Liver (tissue), 9 donors: Measurements from ENCODE around the gene PLAC1. TPM values are rescaled to one million over a fixed set of nuclear protein-coding genes. Genes with fewer than 3 reads are reported as not detected.

Experiments
- DNase-seq: peaks from one replicate; pipeline ENCODE4 v3.0.0-alpha.2; 2017; ENCODE audit warnings: low spot score
- H3K27ac ChIP-seq, 2 donors: one replicate each; pipeline ENCODE4 v1.7.0; 2013; ENCODE audit warnings: inconsistent platforms in 2 of 2, low read length in 2 of 2, control low read depth in 1 of 2, low read depth in 1 of 2, mild to moderate bottlenecking in 1 of 2
- H3K27me3 ChIP-seq, 4 donors: one replicate each; pipeline versions ENCODE4 v1.6.1 to v1.7.0; 2013; ENCODE audit warnings: low read length in 3 of 4, inconsistent platforms in 1 of 4, mild to moderate bottlenecking in 1 of 4, moderate library complexity in 1 of 4; ENCODE audit not compliant: control insufficient read depth in 4 of 4, insufficient read depth in 4 of 4
- H3K36me3 ChIP-seq, 4 donors: one replicate each; pipeline versions ENCODE4 v1.6.1 to v1.7.0; 2013; ENCODE audit warnings: low read length in 3 of 4, mild to moderate bottlenecking in 3 of 4, low read depth in 1 of 4, moderate library complexity in 1 of 4; ENCODE audit not compliant: control insufficient read depth in 4 of 4, insufficient read depth in 3 of 4
- H3K4me1 ChIP-seq, 4 donors: one replicate each; pipeline versions ENCODE4 v1.6.1 to v1.7.0; 2013; ENCODE audit warnings: low read length in 3 of 4, mild to moderate bottlenecking in 3 of 4, moderate library complexity in 1 of 4; ENCODE audit not compliant: control insufficient read depth in 4 of 4, insufficient read depth in 4 of 4
- H3K4me3 ChIP-seq, 3 donors: one replicate each; pipeline versions ENCODE4 v1.6.1 to v1.7.0; 2013; ENCODE audit warnings: low read length in 3 of 3, control low read depth in 1 of 3, low read depth in 1 of 3, mild to moderate bottlenecking in 1 of 3
- H3K9ac ChIP-seq, 2 donors: one replicate each; pipeline ENCODE4 v1.7.0; 2013; ENCODE audit warnings: low read length in 2 of 2, mild to moderate bottlenecking in 2 of 2, moderate library complexity in 2 of 2, control low read depth in 1 of 2, low read depth in 1 of 2
- H3K9me3 ChIP-seq, 4 donors: one replicate each; pipeline versions ENCODE4 v1.6.1 to v1.7.0; 2013; ENCODE audit warnings: low read length in 3 of 4; ENCODE audit not compliant: control insufficient read depth in 4 of 4
- ATF3 ChIP-seq: IDR thresholded peaks from 2 replicates; pipeline ENCODE4 v1.6.1; 2016; ENCODE audit warnings: antibody characterized with exemption
- CTCF ChIP-seq: fragments of 150-350 bp; IDR thresholded peaks from 2 replicates; pipeline ENCODE4 v1.5.1; 2017; ENCODE audit warnings: improper control_type of control experiment, low read depth, low read length; ENCODE audit not compliant: missing input control
- EGR1 ChIP-seq, 2 donors: IDR thresholded peaks; 2 replicates each; pipeline ENCODE4 v1.6.1; 2016 to 2018; ENCODE audit warnings: antibody characterized with exemption in 2 of 2, low read depth in 2 of 2
- FOXA1 ChIP-seq: IDR thresholded peaks from 2 replicates; pipeline ENCODE4 v1.6.1; 2016; ENCODE audit warnings: antibody characterized with exemption
- GABPA ChIP-seq, 2 donors: IDR thresholded peaks in 1 of 2; conservative IDR thresholded peaks in 1 of 2; 2 replicates each; pipeline ENCODE4 v1.6.1; 2016; ENCODE audit warnings: antibody characterized with exemption in 2 of 2, mild to moderate bottlenecking in 1 of 2, moderate library complexity in 1 of 2
- HNF4A ChIP-seq, 2 donors: conservative IDR thresholded peaks; 2 replicates each; pipeline ENCODE4 v1.6.1; 2016; ENCODE audit warnings: antibody characterized with exemption in 2 of 2, mild to moderate bottlenecking in 2 of 2
- HNF4G ChIP-seq: IDR thresholded peaks from 2 replicates; pipeline ENCODE4 v1.6.1; 2016; ENCODE audit warnings: antibody characterized with exemption
- JUND ChIP-seq, 2 donors: IDR thresholded peaks; 2 replicates each; pipeline ENCODE4 v1.6.1; 2016; ENCODE audit warnings: antibody characterized with exemption in 2 of 2
- MAX ChIP-seq: IDR thresholded peaks from 2 replicates; pipeline ENCODE4 v1.6.1; 2016; ENCODE audit warnings: antibody characterized with exemption
- NR2F2 ChIP-seq: IDR thresholded peaks from 2 replicates; pipeline ENCODE4 v1.6.1; 2016; ENCODE audit warnings: antibody characterized with exemption
- RAD21 ChIP-seq, 2 donors: IDR thresholded peaks; 2 replicates each; pipeline ENCODE4 v1.6.1; 2016; ENCODE audit warnings: antibody characterized with exemption in 2 of 2, mild to moderate bottlenecking in 2 of 2
- REST ChIP-seq: IDR thresholded peaks from 2 replicates; pipeline ENCODE4 v1.6.1; 2016; ENCODE audit warnings: antibody characterized with exemption, mild to moderate bottlenecking
- RXRA ChIP-seq, 2 donors: IDR thresholded peaks; 2 replicates each; pipeline ENCODE4 v1.6.1; 2017 to 2018; ENCODE audit warnings: antibody characterized with exemption in 2 of 2, mild to moderate bottlenecking in 1 of 2
- SP1 ChIP-seq: IDR thresholded peaks from 2 replicates; pipeline ENCODE4 v1.6.1; 2018; ENCODE audit warnings: antibody characterized with exemption, mild to moderate bottlenecking
- TAF1 ChIP-seq: conservative IDR thresholded peaks from 2 replicates; pipeline ENCODE4 v1.6.1; 2016; ENCODE audit warnings: antibody characterized with exemption, mild to moderate bottlenecking
- YY1 ChIP-seq: IDR thresholded peaks from 2 replicates; pipeline ENCODE4 v1.6.1; 2016; ENCODE audit warnings: antibody characterized with exemption, mild to moderate bottlenecking
- ZBTB33 ChIP-seq: IDR thresholded peaks from 2 replicates; pipeline ENCODE4 v1.6.1; 2016; ENCODE audit warnings: antibody characterized with exemption
- whole genome bisulfite sequencing: extraction: QIAGEN DNeasy Blood & Tissue Kit; methylation state at CpG from one replicate; pipeline ENCODE4 v1.1.7; 2013; 5-methylcytosine and 5-hydroxymethylcytosine counted together
- polyA plus RNA-seq, 2 donors: library from polyadenylated mRNA; stranded (reverse) in 1 of 2; unstranded in 1 of 2; fragments of 200-250 nt in 1 of 2; fragments of >200 nt in 1 of 2; fragmentation: Nextera tagmentation in 1 of 2; extraction: Ambion mirVana in 1 of 2; gene quantifications; one replicate each; pipeline versions ENCODE4 v1.2.1 to v1.2.3, GENCODE V29; 2013 to 2015
- total RNA-seq, 2 donors: library from RNA; depleted of rRNA; stranded (reverse); fragments of >200 nt; gene quantifications; one replicate each; pipeline ENCODE4 v1.2.3, GENCODE V29; 2014
- donor health status: healthy.
- donor health status: healthy.
- donor health status: healthy.
- donor health status: healthy.
- donor health status: healthy.

PLAC1 gene
- total and polyA plus RNA-seq, 4 donors, result not detected

GRCh38 chrX:134570899-134571298, 87.4 kb downstream of the PLAC1 start:
- Histone ChIP-seq H3K27me3 (no peaks in the 10 kb centered on the region), H3K4me3 (no peak overlapping the region), H3K4me1 (no peaks in the 10 kb centered on the region), H3K9me3 (peaks cover 0 to 2% (median 0%) of the 10 kb centered on the region in 4 donors), H3K36me3 (no peaks in the 10 kb centered on the region), H3K27ac (no peak overlapping the region), H3K9ac (no peak overlapping the region)
- no peak for DNase-seq
- no peak for TF ChIP-seq JUND (IDR thresholded peaks at IDR 0.05)
- no peak for TF ChIP-seq ZBTB33
- TF ChIP-seq HNF4A (conservative IDR thresholded peaks at IDR 0.05), result no peak
- TF ChIP-seq REST, result no peak
- no peak for TF ChIP-seq SP1
- no peak for TF ChIP-seq YY1
- TF ChIP-seq FOXA1, result no peak
- no peak for TF ChIP-seq EGR1 (IDR thresholded peaks at IDR 0.05; ENCODE audit: low read depth in 2 of 2)
- TF ChIP-seq TAF1, result no peak
- 52% methylated on average over 2 of the region's 2 CpGs for WGBS

- Histone ChIP-seq H3K9ac (no peak overlapping the region), H3K27me3 (no peaks in the 10 kb centered on the region), H3K4me3 (no peak overlapping the region), H3K4me1 (no peaks in the 10 kb centered on the region), H3K36me3 (no peaks in the 10 kb centered on the region), H3K27ac (no peak overlapping the region), H3K9me3 (peaks cover 0 to 2% (median 0%) of the 10 kb centered on the region in 4 donors)
- no peak for DNase-seq
- 52% methylated on average over 3 of the region's 3 CpGs for WGBS
- TF ChIP-seq RXRA (IDR thresholded peaks at IDR 0.05) (no peak), NR2F2 (no peak), EGR1 (IDR thresholded peaks at IDR 0.05; ENCODE audit: low read depth in 2 of 2) (no peak), TAF1 (no peak), JUND (IDR thresholded peaks at IDR 0.05) (no peak), CTCF (no peak), RAD21 (IDR thresholded peaks at IDR 0.05) (no peak), YY1 (no peak), MAX (no peak), HNF4A (conservative IDR thresholded peaks at IDR 0.05) (no peak), HNF4G (no peak), ZBTB33 (no peak), REST (no peak), GABPA (IDR thresholded peaks at IDR 0.05 in 1 of 2, conservative IDR thresholded peaks at IDR 0.05 in 1 of 2) (no peak), FOXA1 (no peak), ATF3 (no peak)
Measured at GRCh38 chrX:134570509-134570846, 87.8 kb downstream of the PLAC1 start.
